Measurements from ENCODE around the gene MSH3.
"Not testable (repeated sequence)": the region's sequence is repeated elsewhere in the genome, so short reads cannot be mapped to it uniquely, and the experiment has no call there.

MSH3 gene

GRCh38 chr5:80797428-80798024, 143.1 kb downstream of the MSH3 start:
- no peak for DNase-seq (ENCODE audit: low spot score)

GRCh38 chr5:80798166-80798565, 143.7 kb downstream of the MSH3 start:
- DNase-seq (ENCODE audit: low spot score) = no peak

- DNase-seq (ENCODE audit: low spot score) = no peak
These were observed 144.2 kb downstream of the MSH3 start for GRCh38 chr5:80798633-80799032.

GRCh38 chr5:80799041-80799440, 144.6 kb downstream of the MSH3 start:
- DNase-seq (ENCODE audit: low spot score) = no peak

- no peak for DNase-seq (ENCODE audit: low spot score)
These were observed 145.1 kb downstream of the MSH3 start for GRCh38 chr5:80799573-80799972.

GRCh38 chr5:80804332-80804731, 149.9 kb downstream of the MSH3 start:
- no peak for DNase-seq (ENCODE audit: low spot score)

- DNase-seq (ENCODE audit: low spot score) = no peak
These were observed 150.6 kb downstream of the MSH3 start for GRCh38 chr5:80805038-80805437.

GRCh38 chr5:80806929-80807328, 152.5 kb downstream of the MSH3 start:
- DNase-seq (ENCODE audit: low spot score) = no peak

GRCh38 chr5:80809451-80809850, 155.0 kb downstream of the MSH3 start:
- DNase-seq (ENCODE audit: low spot score) = no peak

GRCh38 chr5:80810425-80810824, 156.0 kb downstream of the MSH3 start:
- DNase-seq (ENCODE audit: low spot score) = no peak

- DNase-seq (ENCODE audit: low spot score) = no peak
These were observed 162.1 kb downstream of the MSH3 start for GRCh38 chr5:80816590-80816989.

- no peak for DNase-seq (ENCODE audit: low spot score)
These were observed 166.2 kb downstream of the MSH3 start for GRCh38 chr5:80820685-80821084.

GRCh38 chr5:80822640-80823039, 168.2 kb downstream of the MSH3 start:
- DNase-seq (ENCODE audit: low spot score) = no peak

- DNase-seq (ENCODE audit: low spot score) = not testable (repeated sequence)
These were observed 169.7 kb downstream of the MSH3 start for GRCh38 chr5:80824159-80824558.

- DNase-seq (ENCODE audit: low spot score) = no peak
These were observed 171.5 kb downstream of the MSH3 start for GRCh38 chr5:80825786-80826460.

- DNase-seq (ENCODE audit: low spot score) = no peak
These were observed 180.3 kb downstream of the MSH3 start for GRCh38 chr5:80834710-80835109.

GRCh38 chr5:80835128-80835527, 180.7 kb downstream of the MSH3 start:
- no peak for DNase-seq (ENCODE audit: low spot score)

GRCh38 chr5:80837679-80838078, 183.2 kb downstream of the MSH3 start:
- no peak for DNase-seq (ENCODE audit: low spot score)

GRCh38 chr5:80841026-80841797, 186.8 kb downstream of the MSH3 start:
- DNase-seq (ENCODE audit: low spot score) = not testable (repeated sequence)

- not testable (repeated sequence) for DNase-seq (ENCODE audit: low spot score)
These were observed 192.0 kb downstream of the MSH3 start for GRCh38 chr5:80846422-80846821.

GRCh38 chr5:80850168-80850567, 195.7 kb downstream of the MSH3 start:
- DNase-seq (ENCODE audit: low spot score) = not testable (repeated sequence)

- no peak for DNase-seq (ENCODE audit: low spot score)
These were observed 198.1 kb downstream of the MSH3 start for GRCh38 chr5:80852331-80853245.

All from SW480 (cell line).